GM21381 (cell line): Measurements from ENCODE around the gene SERPINB1.

Experiments used
- ATAC-seq: cut with Tn5 transposase; IDR thresholded peaks from one replicate; pipeline ENCODE4 v1.9.1; 2021; ENCODE audit warnings: mild to moderate bottlenecking, moderate library complexity; ENCODE audit not compliant: unreplicated experiment

The SERPINB1 gene

GRCh38 chr6:2850538-2851113 lies 9.0 kb upstream of the SERPINB1 start:
- ATAC-seq = no peak

GRCh38 chr6:2848851-2849250 lies 7.2 kb upstream of the SERPINB1 start:
- ATAC-seq = no peak

GRCh38 chr6:2845880-2846208 lies 4.2 kb upstream of the SERPINB1 start:
- no peak for ATAC-seq

- no peak for ATAC-seq
Observed at GRCh38 chr6:2844008-2844407, 2.3 kb upstream of the SERPINB1 start.

GRCh38 chr6:2843138-2843740 lies 1.6 kb upstream of the SERPINB1 start:
- no peak for ATAC-seq

GRCh38 chr6:2842139-2842552 lies 483 bp upstream of the SERPINB1 start:
- no peak for ATAC-seq

- no peak for ATAC-seq
Observed at GRCh38 chr6:2840749-2841061, 958 bp downstream of the SERPINB1 start.

GRCh38 chr6:2839982-2840748 lies 1.5 kb downstream of the SERPINB1 start:
- ATAC-seq = no peak

- no peak for ATAC-seq
Observed at GRCh38 chr6:2839195-2839981, 2.3 kb downstream of the SERPINB1 start.

- no peak for ATAC-seq
Observed at GRCh38 chr6:2838251-2838650, 3.4 kb downstream of the SERPINB1 start.

GRCh38 chr6:2834262-2834661 lies 7.4 kb downstream of the SERPINB1 start:
- no peak for ATAC-seq

GRCh38 chr6:2831392-2831791 lies 10.3 kb downstream of the SERPINB1 start:
- ATAC-seq = no peak

GRCh38 chr6:2830183-2830582 lies 11.5 kb downstream of the SERPINB1 start:
- no peak for ATAC-seq

GRCh38 chr6:2829253-2829652 lies 12.4 kb downstream of the SERPINB1 start:
- ATAC-seq = no peak

- ATAC-seq = no peak
Observed at GRCh38 chr6:2828629-2829028, 13.0 kb downstream of the SERPINB1 start.

- no peak for ATAC-seq
Observed at GRCh38 chr6:2827142-2827541, 14.5 kb downstream of the SERPINB1 start.

- ATAC-seq = no peak
Observed at GRCh38 chr6:2826131-2826530, 15.5 kb downstream of the SERPINB1 start.

GRCh38 chr6:2823104-2823850 lies 18.4 kb downstream of the SERPINB1 start:
- no peak for ATAC-seq

- no peak for ATAC-seq
Observed at GRCh38 chr6:2821554-2821953, 20.1 kb downstream of the SERPINB1 start.

- ATAC-seq = no peak
Observed at GRCh38 chr6:2820415-2820814, 21.2 kb downstream of the SERPINB1 start.

GRCh38 chr6:2819978-2820377 lies 21.7 kb downstream of the SERPINB1 start:
- no peak for ATAC-seq
